Measurements from ENCODE around the gene TXLNB.

The TXLNB gene

GRCh38 chr6:139323511-139324300 is 31.9 kb upstream of the TXLNB start:
- H3K27ac Mint-ChIP-seq: peak overlapping the region; percentile 98
- peaks cover 6% of the 10 kb centered on the region for H3K36me3 Mint-ChIP-seq
- H3K27me3 Mint-ChIP-seq: no peaks in the 10 kb centered on the region
- H3K4me3 Mint-ChIP-seq: peak overlapping the region; percentile 88
- peaks cover 55% of the 10 kb centered on the region for H3K4me1 Mint-ChIP-seq
- H3K9me3 Mint-ChIP-seq: peaks cover 8% of the 10 kb centered on the region

GRCh38 chr6:139320081-139320480 is 28.3 kb upstream of the TXLNB start:
- no peaks in the 10 kb centered on the region for H3K27me3 Mint-ChIP-seq
- peaks cover 45% of the 10 kb centered on the region for H3K4me1 Mint-ChIP-seq
- peaks cover 10% of the 10 kb centered on the region for H3K36me3 Mint-ChIP-seq
- no peak overlapping the region for H3K27ac Mint-ChIP-seq
- peaks cover 8% of the 10 kb centered on the region for H3K9me3 Mint-ChIP-seq
- H3K4me3 Mint-ChIP-seq: no peak overlapping the region

- no peaks in the 10 kb centered on the region for H3K27me3 Mint-ChIP-seq
- H3K4me3 Mint-ChIP-seq: no peak overlapping the region
- H3K9me3 Mint-ChIP-seq: no peaks in the 10 kb centered on the region
- H3K4me1 Mint-ChIP-seq: peaks cover 26% of the 10 kb centered on the region
- H3K36me3 Mint-ChIP-seq: peaks cover 4% of the 10 kb centered on the region
- H3K27ac Mint-ChIP-seq: no peak overlapping the region
Measured at GRCh38 chr6:139316622-139317317, 25.0 kb upstream of the TXLNB start.

GRCh38 chr6:139313784-139314545 is 22.2 kb upstream of the TXLNB start:
- Mint-ChIP-seq H3K27ac (no peak overlapping the region), H3K27me3 (no peaks in the 10 kb centered on the region), H3K4me1 (peaks cover 28% of the 10 kb centered on the region), H3K9me3 (no peaks in the 10 kb centered on the region), H3K4me3 (no peak overlapping the region), H3K36me3 (peaks cover 4% of the 10 kb centered on the region)

GRCh38 chr6:139313229-139313628 is 21.4 kb upstream of the TXLNB start:
- Mint-ChIP-seq H3K4me3 (no peak overlapping the region), H3K27ac (no peak overlapping the region), H3K9me3 (no peaks in the 10 kb centered on the region), H3K36me3 (peaks cover 4% of the 10 kb centered on the region), H3K4me1 (peaks cover 33% of the 10 kb centered on the region), H3K27me3 (no peaks in the 10 kb centered on the region)

GRCh38 chr6:139311831-139312230 is 20.0 kb upstream of the TXLNB start:
- no peak overlapping the region for H3K27ac Mint-ChIP-seq
- H3K9me3 Mint-ChIP-seq: no peaks in the 10 kb centered on the region
- H3K36me3 Mint-ChIP-seq: peaks cover under 1% of the 10 kb centered on the region
- peaks cover 39% of the 10 kb centered on the region for H3K4me1 Mint-ChIP-seq
- no peaks in the 10 kb centered on the region for H3K27me3 Mint-ChIP-seq
- H3K4me3 Mint-ChIP-seq: no peak overlapping the region

- Mint-ChIP-seq H3K9me3 (no peaks in the 10 kb centered on the region), H3K27me3 (no peaks in the 10 kb centered on the region), H3K27ac (no peak overlapping the region), H3K36me3 (no peaks in the 10 kb centered on the region), H3K4me1 (peaks cover 43% of the 10 kb centered on the region), H3K4me3 (peak overlapping the region; percentile 34)
Measured at GRCh38 chr6:139308936-139309603, 17.3 kb upstream of the TXLNB start.

GRCh38 chr6:139308286-139308916 is 16.6 kb upstream of the TXLNB start:
- H3K36me3 Mint-ChIP-seq: no peaks in the 10 kb centered on the region
- H3K27ac Mint-ChIP-seq: peak overlapping the region; percentile 85
- peaks cover 43% of the 10 kb centered on the region for H3K4me1 Mint-ChIP-seq
- peak overlapping the region; percentile 34 for H3K4me3 Mint-ChIP-seq
- no peaks in the 10 kb centered on the region for H3K27me3 Mint-ChIP-seq
- H3K9me3 Mint-ChIP-seq: no peaks in the 10 kb centered on the region

GRCh38 chr6:139306291-139306981 is 14.6 kb upstream of the TXLNB start:
- no peaks in the 10 kb centered on the region for H3K9me3 Mint-ChIP-seq

GRCh38 chr6:139303185-139303584 is 11.4 kb upstream of the TXLNB start:
- Mint-ChIP-seq H3K27ac (no peak overlapping the region), H3K4me1 (peaks cover 32% of the 10 kb centered on the region), H3K27me3 (no peaks in the 10 kb centered on the region), H3K9me3 (no peaks in the 10 kb centered on the region), H3K36me3 (no peaks in the 10 kb centered on the region), H3K4me3 (no peak overlapping the region)

More at GRCh38 chr6:139306291-139306981, 14.6 kb upstream of the TXLNB start:
- peaks cover 49% of the 10 kb centered on the region for H3K4me1 Mint-ChIP-seq
- no peak overlapping the region for H3K27ac Mint-ChIP-seq
- H3K4me3 Mint-ChIP-seq: no peak overlapping the region
- H3K27me3 Mint-ChIP-seq: no peaks in the 10 kb centered on the region
- H3K36me3 Mint-ChIP-seq: no peaks in the 10 kb centered on the region

GRCh38 chr6:139297921-139298320 is 6.1 kb upstream of the TXLNB start:
- no peak overlapping the region for H3K27ac Mint-ChIP-seq
- no peak overlapping the region for H3K4me3 Mint-ChIP-seq
- H3K36me3 Mint-ChIP-seq: no peaks in the 10 kb centered on the region
- no peaks in the 10 kb centered on the region for H3K27me3 Mint-ChIP-seq
- H3K4me1 Mint-ChIP-seq: peaks cover 50% of the 10 kb centered on the region
- no peaks in the 10 kb centered on the region for H3K9me3 Mint-ChIP-seq

GRCh38 chr6:139296927-139297326 is 5.1 kb upstream of the TXLNB start:
- H3K36me3 Mint-ChIP-seq: no peaks in the 10 kb centered on the region
- H3K4me1 Mint-ChIP-seq: peaks cover 56% of the 10 kb centered on the region
- no peaks in the 10 kb centered on the region for H3K27me3 Mint-ChIP-seq
- H3K4me3 Mint-ChIP-seq: no peak overlapping the region
- peak overlapping the region; percentile 68 for H3K27ac Mint-ChIP-seq
- no peaks in the 10 kb centered on the region for H3K9me3 Mint-ChIP-seq

- Mint-ChIP-seq H3K4me1 (peaks cover 66% of the 10 kb centered on the region), H3K27me3 (no peaks in the 10 kb centered on the region), H3K36me3 (no peaks in the 10 kb centered on the region), H3K27ac (no peak overlapping the region), H3K4me3 (no peak overlapping the region), H3K9me3 (no peaks in the 10 kb centered on the region)
Measured at GRCh38 chr6:139295901-139296300, 4.1 kb upstream of the TXLNB start.

GRCh38 chr6:139294090-139294489 is 2.3 kb upstream of the TXLNB start:
- Mint-ChIP-seq H3K27me3 (no peaks in the 10 kb centered on the region), H3K4me1 (peaks cover 84% of the 10 kb centered on the region), H3K9me3 (no peaks in the 10 kb centered on the region), H3K36me3 (no peaks in the 10 kb centered on the region), H3K27ac (peak overlapping the region; percentile 98), H3K4me3 (peak overlapping the region; percentile 65)
